ENCODE measurements around the gene CGNL1.

DNA sequence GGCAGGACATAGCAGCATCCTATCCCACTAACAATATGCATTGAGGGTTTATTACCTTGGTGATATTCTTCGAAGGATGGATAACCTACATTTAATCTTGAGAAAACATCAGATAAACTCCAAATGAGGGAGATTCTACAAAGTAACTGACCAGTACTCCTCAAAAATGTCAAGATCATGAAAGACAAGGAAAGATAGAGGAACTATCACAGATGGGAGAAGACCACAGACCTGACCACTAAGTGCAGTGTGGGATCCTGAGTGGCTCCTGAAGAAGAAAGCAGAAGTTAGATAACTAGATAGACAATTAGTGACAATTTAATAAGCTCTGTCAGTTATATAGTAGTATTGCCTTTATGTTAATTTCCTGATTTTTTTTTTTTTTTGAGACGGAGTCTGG lies 17.7 kb upstream of the CGNL1 start:
- TF ChIP-seq, protein P1, sequence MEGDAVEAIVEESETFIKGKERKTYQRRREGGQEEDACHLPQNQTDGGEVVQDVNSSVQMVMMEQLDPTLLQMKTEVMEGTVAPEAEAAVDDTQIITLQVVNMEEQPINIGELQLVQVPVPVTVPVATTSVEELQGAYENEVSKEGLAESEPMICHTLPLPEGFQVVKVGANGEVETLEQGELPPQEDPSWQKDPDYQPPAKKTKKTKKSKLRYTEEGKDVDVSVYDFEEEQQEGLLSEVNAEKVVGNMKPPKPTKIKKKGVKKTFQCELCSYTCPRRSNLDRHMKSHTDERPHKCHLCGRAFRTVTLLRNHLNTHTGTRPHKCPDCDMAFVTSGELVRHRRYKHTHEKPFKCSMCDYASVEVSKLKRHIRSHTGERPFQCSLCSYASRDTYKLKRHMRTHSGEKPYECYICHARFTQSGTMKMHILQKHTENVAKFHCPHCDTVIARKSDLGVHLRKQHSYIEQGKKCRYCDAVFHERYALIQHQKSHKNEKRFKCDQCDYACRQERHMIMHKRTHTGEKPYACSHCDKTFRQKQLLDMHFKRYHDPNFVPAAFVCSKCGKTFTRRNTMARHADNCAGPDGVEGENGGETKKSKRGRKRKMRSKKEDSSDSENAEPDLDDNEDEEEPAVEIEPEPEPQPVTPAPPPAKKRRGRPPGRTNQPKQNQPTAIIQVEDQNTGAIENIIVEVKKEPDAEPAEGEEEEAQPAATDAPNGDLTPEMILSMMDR (IDR thresholded peaks at IDR 0.05), result no peak
- no peak for TF ChIP-seq POLR2A (IDR thresholded peaks at IDR 0.05)
